Activated CD8-positive, alpha-beta memory T cell treated with anti-CD3 and anti-CD28 coated beads for 24 hours (primary cell): ENCODE data around the gene C1GALT1C1L.
A peak's percentile ranks its signal among the peaks of the same experiment; 100 is the strongest.
"Not testable (repeated sequence)": the region's sequence is repeated elsewhere in the genome, so short reads cannot be mapped to it uniquely, and the experiment has no call there.

Experiments
- DNase-seq: peaks from one replicate; pipeline ENCODE4 v3.0.0-alpha.2; 2020

The C1GALT1C1L gene

DNA sequence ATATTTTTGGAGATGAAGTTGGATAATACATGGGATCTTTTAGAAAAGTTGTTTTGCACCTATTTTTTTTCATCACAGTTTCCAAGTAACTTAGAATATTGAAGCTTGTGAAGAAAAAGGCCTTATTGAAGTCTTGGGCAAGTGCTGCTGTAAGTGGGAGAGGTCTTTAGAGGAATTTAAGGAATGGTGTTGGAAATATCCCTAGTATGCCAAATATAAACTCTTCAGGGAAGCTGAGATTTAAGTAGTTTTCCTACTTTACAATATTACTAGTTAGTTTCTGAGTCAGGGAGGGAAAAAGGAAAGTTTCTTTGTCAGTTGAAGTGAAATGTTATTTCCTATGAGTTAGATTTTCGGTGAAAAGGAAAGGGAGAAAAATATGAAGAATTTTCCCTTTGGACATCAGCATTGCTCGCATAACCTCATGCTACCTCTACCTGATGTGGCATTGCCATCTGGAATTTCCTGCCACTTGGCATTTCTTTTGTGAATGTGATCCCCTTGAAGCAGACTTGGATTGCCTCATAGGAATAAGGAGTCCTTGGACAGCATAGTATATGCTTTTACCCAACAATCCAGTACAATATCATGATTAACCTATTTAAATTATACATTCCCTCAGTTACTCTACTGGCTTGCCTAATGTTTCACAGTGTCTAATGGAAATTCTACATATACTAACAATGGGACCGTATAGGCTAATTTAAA, 27.1 kb downstream of the C1GALT1C1L start:
- DNase-seq = no peak

DNA sequence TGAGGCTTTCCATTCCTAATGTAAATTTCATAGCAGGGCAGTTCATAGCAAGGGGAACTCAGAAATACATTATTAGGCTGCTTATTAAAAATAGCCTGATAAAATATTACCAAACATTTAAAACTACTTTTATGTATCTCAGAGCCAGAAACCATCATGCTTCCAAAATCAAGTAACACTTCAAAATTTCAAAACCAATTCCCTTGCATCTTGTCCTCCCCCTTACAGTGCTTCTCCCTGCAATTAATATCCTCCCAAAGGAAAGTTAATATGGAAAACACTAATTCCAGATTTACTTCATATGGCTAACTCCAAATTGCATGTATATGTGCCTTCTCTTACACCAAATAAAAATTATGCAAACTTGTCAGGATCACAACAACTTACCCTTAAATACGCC, 32.5 kb downstream of the C1GALT1C1L start:
- DNase-seq = no peak

DNA sequence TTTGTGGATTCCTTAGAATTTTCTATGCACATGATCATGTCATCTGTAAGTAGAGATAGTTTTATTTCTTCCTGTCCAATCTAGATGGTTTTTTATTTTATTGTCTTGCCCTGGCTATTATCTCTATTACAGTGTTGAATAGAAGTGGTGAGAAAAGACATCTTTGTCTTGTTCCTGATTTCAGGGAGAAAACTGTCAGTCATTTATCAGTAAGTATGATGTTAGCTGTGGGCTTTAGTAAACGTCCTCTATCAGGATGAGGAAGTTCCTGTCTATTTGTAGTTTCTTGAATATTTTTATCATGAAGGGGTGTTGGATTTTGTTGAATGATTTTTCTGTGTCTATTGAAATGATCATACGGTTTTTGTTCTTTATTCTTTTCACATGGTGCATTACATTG, 33.9 kb downstream of the C1GALT1C1L start:
- no peak for DNase-seq

DNA sequence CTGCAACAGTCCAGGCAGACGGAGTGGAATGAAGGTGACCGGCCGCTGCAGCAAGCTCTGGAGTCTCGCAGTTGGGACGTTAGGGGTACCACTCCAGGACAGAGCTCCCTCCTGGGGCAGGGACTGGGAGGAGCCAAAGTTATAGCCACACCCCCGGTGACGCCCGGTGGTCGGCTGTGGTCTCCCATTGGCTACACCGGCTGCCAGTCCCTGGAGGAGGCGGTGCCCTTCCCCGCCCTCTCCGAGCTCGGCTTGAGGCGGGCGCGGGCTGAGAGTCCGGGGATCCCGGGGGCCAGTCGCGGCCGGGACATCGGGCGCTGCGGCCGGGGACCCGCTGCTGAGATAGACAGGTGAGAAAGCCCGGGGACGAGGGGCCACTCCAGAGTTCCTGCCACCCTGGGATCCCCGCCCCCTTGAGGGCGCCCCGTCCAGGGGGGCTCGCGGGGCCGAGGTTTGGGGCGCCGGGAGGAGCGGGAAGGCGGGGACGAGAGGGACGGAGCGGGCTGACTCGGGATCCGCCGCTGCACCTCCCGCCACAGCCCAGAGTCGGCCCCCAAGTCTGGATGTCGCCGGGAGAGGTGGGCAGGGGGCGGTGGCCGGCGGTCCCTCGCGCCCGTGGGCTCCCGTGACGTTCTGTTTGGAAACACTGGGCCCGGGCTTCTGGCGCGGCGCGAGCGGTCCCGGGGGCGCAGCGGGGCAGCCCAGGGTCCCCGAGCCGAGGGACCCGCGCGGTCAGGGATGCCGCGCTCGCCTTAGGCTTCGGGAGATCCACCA, 39.0 kb downstream of the C1GALT1C1L start, which contains the start of gene PLEKHH2:
PLEKHH2 (plus strand) TSS at position 231 of the 774 bp plus-strand sequence. CDS start 7,414 bp downstream, outside the sequence.
- peak; percentile 97 for DNase-seq

DNA sequence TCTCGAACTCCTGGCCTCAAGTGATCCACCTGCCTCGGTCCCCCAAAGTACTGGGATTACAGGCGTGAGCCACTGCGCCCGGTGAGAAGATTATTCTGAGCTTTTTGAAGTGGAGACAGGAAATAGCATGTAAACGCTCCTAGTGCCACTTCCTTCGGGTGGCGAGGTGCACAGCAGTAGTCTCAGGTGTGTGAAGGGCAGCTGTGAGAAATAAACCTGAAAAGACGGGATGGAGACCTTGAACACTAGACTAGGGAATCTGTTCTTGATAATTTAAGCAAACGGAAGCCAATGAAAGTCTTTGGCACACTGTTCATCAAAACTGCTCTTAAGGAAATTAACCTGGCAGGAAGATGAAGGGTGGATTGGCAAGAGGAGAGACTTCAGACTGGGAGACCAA, 39.6 kb downstream of the C1GALT1C1L start:
- no peak for DNase-seq

DNA sequence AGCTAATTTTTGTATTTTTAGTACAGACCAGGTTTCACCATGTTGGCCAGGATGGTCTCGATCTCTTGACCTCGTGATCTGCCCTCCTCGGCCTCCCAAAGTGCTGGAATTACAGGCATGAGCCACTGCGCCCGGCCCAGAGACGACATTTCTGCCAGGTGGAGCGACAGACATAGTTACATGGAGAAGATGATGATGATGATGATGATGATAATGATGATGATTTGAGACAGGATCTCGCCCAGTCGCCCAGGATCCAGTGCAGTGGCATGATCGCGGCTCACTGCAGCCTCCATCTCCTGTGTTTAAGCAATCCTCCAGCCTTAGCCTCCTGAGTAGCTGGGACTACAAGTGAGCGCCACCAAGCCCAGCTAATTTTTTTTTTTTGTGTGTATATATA, 40.1 kb downstream of the C1GALT1C1L start:
- DNase-seq = not testable (repeated sequence)

DNA sequence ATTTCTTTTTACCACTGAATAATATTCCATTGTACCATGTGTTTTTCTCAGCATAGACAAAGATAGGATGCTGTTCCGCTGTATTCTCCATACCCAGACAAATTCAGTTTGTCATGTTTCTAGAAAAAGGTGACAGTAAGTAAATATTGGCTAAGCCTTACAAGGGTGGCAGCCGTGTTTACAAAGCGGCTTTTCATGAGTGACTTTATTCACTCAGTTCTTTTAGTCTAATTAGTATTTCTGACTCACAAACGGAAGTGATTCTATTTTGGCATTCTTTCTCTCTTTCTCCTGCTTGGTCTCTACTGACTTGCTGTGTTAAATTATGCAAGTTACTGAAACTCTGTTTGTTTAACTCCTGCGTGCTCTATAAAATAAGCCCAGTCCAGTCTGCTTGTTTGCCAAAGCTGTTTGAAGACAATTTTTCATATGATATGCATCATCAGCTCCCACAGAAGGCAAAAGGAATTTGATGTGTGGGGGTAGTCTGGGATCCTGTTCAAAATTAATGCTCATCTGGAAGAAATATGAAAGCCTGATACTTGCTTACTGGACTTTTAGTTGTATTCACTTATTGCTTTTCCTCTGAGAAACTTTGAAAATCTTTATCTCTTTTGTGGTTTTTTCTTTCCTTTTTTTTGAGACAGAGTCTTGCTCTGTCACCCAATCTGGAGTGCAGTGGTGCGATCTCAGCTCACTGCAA, 41.5 kb downstream of the C1GALT1C1L start:
- no peak for DNase-seq

DNA sequence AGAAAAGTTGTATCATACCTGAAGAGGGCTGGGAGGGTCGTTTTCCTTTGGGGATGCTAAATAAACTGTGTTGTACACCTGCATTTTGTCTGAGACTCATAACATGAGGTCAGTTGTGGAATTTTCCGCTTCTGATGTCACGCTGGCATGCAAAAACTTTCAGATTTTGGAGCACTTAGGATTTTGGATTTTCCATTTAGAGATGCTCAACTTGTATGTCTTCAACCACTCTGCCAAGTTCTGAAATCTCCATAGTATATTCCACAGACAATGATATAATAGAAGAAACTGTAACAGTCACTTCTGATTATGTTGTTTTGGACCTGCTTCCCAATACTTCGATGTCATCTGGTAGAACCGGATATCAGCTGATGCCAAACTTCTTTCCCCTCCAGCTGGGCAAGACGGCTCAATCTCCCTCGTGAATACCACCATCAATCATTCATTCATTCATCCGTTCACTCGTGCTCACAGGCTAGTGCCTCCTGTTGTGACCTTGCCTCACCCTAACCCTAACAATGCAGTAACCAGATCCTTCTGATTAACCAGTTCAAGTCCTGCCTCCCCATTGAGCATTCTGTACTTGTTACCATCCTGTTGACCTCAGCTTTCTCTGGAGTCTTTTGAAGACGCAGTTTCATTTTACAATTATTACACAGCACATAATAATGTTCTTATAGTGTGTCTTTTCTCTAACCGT, 44.5 kb downstream of the C1GALT1C1L start:
- no peak for DNase-seq
